ENCODE data around the gene GPR52.

DNA sequence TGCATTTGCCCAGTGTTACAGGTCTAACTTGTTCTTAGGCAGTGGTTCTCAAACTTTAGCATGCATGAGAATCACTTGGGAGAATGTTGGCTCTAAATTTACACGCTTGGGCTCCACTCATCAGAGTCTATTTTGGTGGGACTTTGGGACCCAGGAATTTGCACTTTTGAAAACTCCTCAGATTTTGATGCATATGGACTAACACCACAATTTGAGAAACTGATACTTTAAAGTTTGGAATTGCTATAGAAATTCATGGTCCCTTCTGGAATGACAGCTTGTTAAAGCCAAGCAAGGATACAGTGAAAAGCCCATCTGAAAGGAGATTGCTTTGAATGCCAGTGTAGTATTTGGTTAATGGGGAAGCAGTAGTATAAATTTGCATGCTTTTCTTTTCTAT lies 31.5 kb downstream of the GPR52 start:
- TF ChIP-seq RAD21 (IDR thresholded peaks at IDR 0.05; ENCODE audit: low read length) (no peak), CTCF (IDR thresholded peaks at IDR 0.05) (no peak)

Data from SK-N-SH (cell line).